Upper lobe of left lung (tissue), 4 donors: ENCODE results near the gene ENGASE.

Experiments used
- POLR2A ChIP-seq, 4 donors: fragments of 450-650 bp; IDR thresholded peaks; one replicate each; pipeline ENCODE4 v1.5.1; 2016 to 2017; ENCODE audit warnings: antibody characterized with exemption in 4 of 4, mild to moderate bottlenecking in 2 of 4
- POLR2AphosphoS5 ChIP-seq, 2 donors: sonication (generic); formaldehyde crosslinking; IDR thresholded peaks; one replicate each; pipeline ENCODE4 v1.5.1; 2017; ENCODE audit warnings: antibody characterized with exemption in 2 of 2
- TF ChIP-seq, protein P1 (sequence below), 6 experiments: fragments of 450-650 bp in 4 of 6; fragments of 200-600 bp in 2 of 6; sonication (generic) in 2 of 6; IDR thresholded peaks; one replicate each; pipeline ENCODE4 v1.5.1; 2016 to 2019; ENCODE audit warnings: antibody characterized with exemption in 6 of 6

- TF ChIP-seq, protein P1, sequence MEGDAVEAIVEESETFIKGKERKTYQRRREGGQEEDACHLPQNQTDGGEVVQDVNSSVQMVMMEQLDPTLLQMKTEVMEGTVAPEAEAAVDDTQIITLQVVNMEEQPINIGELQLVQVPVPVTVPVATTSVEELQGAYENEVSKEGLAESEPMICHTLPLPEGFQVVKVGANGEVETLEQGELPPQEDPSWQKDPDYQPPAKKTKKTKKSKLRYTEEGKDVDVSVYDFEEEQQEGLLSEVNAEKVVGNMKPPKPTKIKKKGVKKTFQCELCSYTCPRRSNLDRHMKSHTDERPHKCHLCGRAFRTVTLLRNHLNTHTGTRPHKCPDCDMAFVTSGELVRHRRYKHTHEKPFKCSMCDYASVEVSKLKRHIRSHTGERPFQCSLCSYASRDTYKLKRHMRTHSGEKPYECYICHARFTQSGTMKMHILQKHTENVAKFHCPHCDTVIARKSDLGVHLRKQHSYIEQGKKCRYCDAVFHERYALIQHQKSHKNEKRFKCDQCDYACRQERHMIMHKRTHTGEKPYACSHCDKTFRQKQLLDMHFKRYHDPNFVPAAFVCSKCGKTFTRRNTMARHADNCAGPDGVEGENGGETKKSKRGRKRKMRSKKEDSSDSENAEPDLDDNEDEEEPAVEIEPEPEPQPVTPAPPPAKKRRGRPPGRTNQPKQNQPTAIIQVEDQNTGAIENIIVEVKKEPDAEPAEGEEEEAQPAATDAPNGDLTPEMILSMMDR (IDR thresholded peaks at IDR 0.05) = no peak
- TF ChIP-seq POLR2A (IDR thresholded peaks at IDR 0.05) = no peak
- no peak for TF ChIP-seq POLR2AphosphoS5 (IDR thresholded peaks at IDR 0.05)
Measured at GRCh38 chr17:79031996-79032875, 42.4 kb upstream of the ENGASE start.
